Karpas-422 (cell line): Measurements from ENCODE around the gene ZNF512B. TPM values are rescaled to one million over a fixed set of nuclear protein-coding genes. Genes with fewer than 3 reads are reported as not detected.
"Not testable (repeated sequence)": the region's sequence is repeated elsewhere in the genome, so short reads cannot be mapped to it uniquely, and the experiment has no call there.

Source experiments
- DNase-seq: peaks from one replicate; pipeline ENCODE4 v3.0.0-alpha.2; 2015
- H2AFZ ChIP-seq: fragments of 200-600 bp; sonication (generic); 2 replicates; pipeline ENCODE4 v1.6.1; 2014; ENCODE audit warnings: antibody characterized with exemption, low read length, mixed read lengths
- H3K27ac ChIP-seq: fragments of 200-600 bp; sonication (generic); 2 replicates; pipeline ENCODE4 v1.5.1; 2014; ENCODE audit warnings: mild to moderate bottlenecking, low read length, moderate library complexity
- H3K27me3 ChIP-seq: fragments of 200-600 bp; sonication (generic); 2 replicates; pipeline ENCODE4 v1.6.1; 2014; ENCODE audit warnings: low read length, mixed read lengths
- H3K36me3 ChIP-seq: fragments of 200-600 bp; sonication (generic); 2 replicates; pipeline ENCODE4 v1.6.1; 2014; ENCODE audit warnings: low read length, mixed read lengths; ENCODE audit not compliant: insufficient read depth
- H3K4me1 ChIP-seq: fragments of 200-600 bp; sonication (generic); 2 replicates; pipeline ENCODE4 v1.6.1; 2014; ENCODE audit warnings: mild to moderate bottlenecking, low read length, mixed read lengths
- H3K4me2 ChIP-seq: fragments of 200-600 bp; sonication (generic); 2 replicates; pipeline ENCODE4 v1.6.1; 2014; ENCODE audit warnings: low read length, low read depth, mild to moderate bottlenecking; ENCODE audit not compliant: poor library complexity, severe bottlenecking
- H3K4me3 ChIP-seq: fragments of 200-600 bp; sonication (generic); 2 replicates; pipeline ENCODE4 v1.5.1; 2014; ENCODE audit warnings: mild to moderate bottlenecking, antibody characterized with exemption, low read length, mixed read lengths
- H3K79me2 ChIP-seq: fragments of 200-600 bp; sonication (generic); 2 replicates; pipeline ENCODE4 v1.6.1; 2014; ENCODE audit warnings: mild to moderate bottlenecking, low read length, mixed read lengths
- H3K9ac ChIP-seq: fragments of 200-600 bp; sonication (generic); 2 replicates; pipeline ENCODE4 v1.6.0; 2014; ENCODE audit warnings: low read length
- H3K9me2 ChIP-seq: fragments of 200-600 bp; sonication (generic), shearing (Covaris generic); replicated peaks from 2 replicates; pipeline ENCODE4 v1.6.0; 2014; ENCODE audit warnings: mild to moderate bottlenecking, low read length, moderate library complexity; ENCODE audit not compliant: insufficient read depth
- H3K9me3 ChIP-seq: fragments of 300-700, 200-600 bp; sonication (generic); 2 replicates; pipeline ENCODE4 v1.6.1; 2014; ENCODE audit warnings: low read length, mixed read lengths
- H4K20me1 ChIP-seq: fragments of 200-600 bp; sonication (generic); 2 replicates; pipeline ENCODE4 v1.6.1; 2014; ENCODE audit warnings: mild to moderate bottlenecking, antibody characterized with exemption, low read length, low read depth; ENCODE audit not compliant: insufficient read depth
- total RNA-seq: library from RNA; depleted of rRNA; stranded (reverse); fragments of >200 nt; shearing (Covaris generic); gene quantifications from 2 replicates; pipeline ENCODE4 v1.2.3, GENCODE V29; 2014; ENCODE audit warnings: low replicate concordance

ZNF512B gene
- total RNA-seq, 1 experiment from 2014 or later = 4.2 TPM

DNA sequence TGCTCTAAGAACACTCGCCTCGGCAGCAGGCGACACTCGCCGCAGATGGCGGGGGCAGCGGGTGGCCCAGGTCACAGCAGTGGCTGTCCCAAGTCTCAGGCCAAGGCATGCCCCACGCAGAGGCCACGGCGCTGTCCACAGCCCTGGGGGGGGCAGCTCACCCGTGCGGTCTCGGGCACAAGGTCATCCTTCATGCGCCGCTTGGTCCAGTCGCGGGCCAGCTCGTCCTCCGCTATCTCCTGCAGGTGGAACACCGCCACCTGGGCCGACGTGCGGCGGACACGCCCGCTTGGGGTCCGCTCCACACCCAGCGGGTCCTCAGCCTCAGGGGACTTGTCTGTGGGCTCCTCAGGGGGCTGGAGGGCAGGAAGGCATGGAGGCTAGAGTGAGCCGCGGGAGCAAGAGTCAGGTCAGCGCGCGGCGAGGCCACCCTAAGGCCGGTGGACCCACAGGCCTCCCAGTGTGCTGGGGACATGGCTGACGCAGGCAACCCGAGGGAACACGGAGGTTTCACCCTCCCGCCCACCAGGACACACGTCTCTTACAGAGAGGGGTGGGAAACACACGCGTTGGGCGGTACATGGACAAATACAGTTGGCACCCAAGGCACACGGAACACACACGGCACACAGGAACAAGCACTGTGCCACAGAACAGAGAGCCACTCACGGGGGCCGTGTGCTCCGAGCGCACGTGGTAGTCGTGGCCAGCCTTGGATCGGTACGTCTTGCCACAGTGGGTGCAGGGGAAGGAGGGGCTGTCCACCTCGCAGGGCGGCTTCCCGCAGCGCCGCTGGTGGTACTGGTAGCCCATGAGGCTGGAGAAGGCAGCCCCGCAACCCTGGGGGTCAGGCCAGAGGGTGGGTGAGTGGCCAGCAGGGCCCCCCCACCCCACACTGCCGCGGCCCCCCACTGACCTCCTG lies 7.0 kb downstream of the ZNF512B start:
- H3K79me2 ChIP-seq = peaks cover under 1% of the 10 kb centered on the region; the same call in 1 of the 2 replicates
- H3K36me3 ChIP-seq = no peaks in the 10 kb centered on the region
- H3K4me2 ChIP-seq = no peak overlapping the region
- H3K4me1 ChIP-seq = peaks cover 12% of the 10 kb centered on the region
- no peaks in the 10 kb centered on the region for H3K9me2 ChIP-seq
- no peak overlapping the region for H2AFZ ChIP-seq
- no peak overlapping the region for H3K27ac ChIP-seq
- H3K9me3 ChIP-seq = no peaks in the 10 kb centered on the region
- H4K20me1 ChIP-seq = no peaks in the 10 kb centered on the region
- no peak overlapping the region for H3K4me3 ChIP-seq
- no peak overlapping the region for H3K9ac ChIP-seq
- no peaks in the 10 kb centered on the region for H3K27me3 ChIP-seq
- DNase-seq = no peak

DNA sequence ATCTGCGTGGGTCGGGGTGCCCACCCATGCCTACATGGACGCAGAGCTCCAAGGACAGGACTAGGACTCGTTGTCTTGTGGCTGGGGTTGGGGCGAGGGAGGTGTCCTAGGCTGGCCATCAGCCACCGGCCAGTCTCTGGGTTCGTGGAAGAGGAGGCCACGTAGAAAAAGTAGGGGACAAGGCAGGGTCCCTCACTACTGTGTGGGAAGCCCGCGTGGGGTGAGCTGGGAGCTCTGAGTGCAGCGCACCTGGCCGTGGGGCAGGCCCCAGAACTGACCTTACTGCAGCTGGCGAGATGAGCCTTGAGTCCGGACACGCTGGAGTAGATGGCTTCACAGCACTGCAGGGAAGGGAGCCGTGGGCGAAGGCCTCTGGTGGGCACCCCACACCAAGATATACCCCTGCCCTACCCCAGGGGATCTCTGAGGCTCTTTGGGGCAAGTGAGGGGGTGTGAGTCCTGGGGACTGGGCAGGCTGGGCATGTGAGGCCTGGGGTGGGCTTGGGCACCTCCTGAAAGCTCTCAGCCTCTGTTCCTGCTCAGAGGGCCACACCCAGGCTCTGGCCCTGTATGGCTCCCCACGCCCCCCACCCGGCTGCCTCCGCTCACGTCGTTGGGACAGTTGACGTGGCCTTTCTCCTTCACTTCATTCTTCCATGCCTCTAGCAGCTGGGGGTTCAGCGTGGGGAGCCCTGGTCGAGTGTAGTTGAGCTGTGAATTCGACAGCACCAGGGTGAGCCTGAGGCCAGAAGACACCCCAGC lies 7.9 kb downstream of the ZNF512B start:
- H3K4me2 ChIP-seq = no peak overlapping the region
- no peak for DNase-seq
- no peaks in the 10 kb centered on the region for H3K79me2 ChIP-seq
- no peak overlapping the region for H3K4me3 ChIP-seq
- H3K27ac ChIP-seq = no peak overlapping the region
- H3K4me1 ChIP-seq = peaks cover 21% of the 10 kb centered on the region
- H3K9ac ChIP-seq = no peak overlapping the region
- H3K27me3 ChIP-seq = no peaks in the 10 kb centered on the region
- H2AFZ ChIP-seq = no peak overlapping the region
- H3K9me3 ChIP-seq = no peaks in the 10 kb centered on the region
- H4K20me1 ChIP-seq = no peaks in the 10 kb centered on the region
- no peaks in the 10 kb centered on the region for H3K36me3 ChIP-seq
- no peaks in the 10 kb centered on the region for H3K9me2 ChIP-seq

DNA sequence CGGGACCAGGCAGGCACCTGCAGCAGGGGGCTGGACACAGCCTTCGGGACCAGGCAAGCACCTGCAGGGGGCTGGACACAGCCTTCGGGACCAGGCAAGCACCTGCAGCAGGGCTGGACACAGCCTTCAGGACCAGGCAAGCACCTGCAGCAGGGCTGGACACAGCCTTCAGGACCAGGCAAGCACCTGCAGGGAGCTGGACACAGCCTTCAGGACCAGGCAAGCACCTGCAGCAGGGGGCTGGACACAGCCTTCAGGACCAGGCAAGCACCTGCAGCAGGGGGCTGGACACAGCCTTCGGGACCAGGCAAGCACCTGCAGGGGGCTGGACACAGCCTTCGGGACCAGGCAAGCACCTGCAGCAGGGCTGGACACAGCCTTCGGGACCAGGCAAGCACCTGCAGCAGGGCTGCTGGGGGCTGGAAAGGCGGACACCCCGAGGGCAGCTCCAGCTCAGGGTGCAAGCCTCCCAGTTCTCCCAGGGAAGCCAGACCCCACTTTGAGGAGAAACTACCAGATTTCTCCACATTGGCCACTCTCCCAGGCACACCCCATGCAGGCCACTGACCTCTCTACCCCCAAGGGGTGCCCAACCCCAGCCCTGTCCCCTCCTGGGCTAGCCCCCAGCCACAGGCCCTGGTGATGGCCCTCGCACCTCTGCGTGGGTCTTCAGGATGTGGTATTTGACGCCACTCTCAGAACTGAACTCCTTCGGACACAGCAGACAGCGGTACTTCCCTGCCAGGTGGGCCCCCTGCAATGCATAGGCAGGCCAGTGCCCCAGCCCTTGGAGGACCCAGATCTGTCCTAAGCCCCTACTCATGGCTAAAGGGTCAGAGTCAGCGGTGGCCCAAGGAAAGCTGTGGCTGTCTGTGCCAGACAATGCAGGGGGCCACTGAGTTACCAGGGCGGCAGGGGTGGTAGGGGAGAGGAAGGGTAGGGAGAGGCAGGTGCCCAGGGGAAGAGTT lies 8.8 kb downstream of the ZNF512B start:
- not testable (repeated sequence) for H3K36me3 ChIP-seq, H3K27ac ChIP-seq, H3K4me3 ChIP-seq, H3K9ac ChIP-seq, H3K9me2 ChIP-seq, H3K79me2 ChIP-seq, H4K20me1 ChIP-seq, H3K27me3 ChIP-seq, DNase-seq, H2AFZ ChIP-seq, H3K4me2 ChIP-seq, H3K9me3 ChIP-seq
- H3K4me1 ChIP-seq = peaks cover 25% of the 10 kb centered on the region

DNA sequence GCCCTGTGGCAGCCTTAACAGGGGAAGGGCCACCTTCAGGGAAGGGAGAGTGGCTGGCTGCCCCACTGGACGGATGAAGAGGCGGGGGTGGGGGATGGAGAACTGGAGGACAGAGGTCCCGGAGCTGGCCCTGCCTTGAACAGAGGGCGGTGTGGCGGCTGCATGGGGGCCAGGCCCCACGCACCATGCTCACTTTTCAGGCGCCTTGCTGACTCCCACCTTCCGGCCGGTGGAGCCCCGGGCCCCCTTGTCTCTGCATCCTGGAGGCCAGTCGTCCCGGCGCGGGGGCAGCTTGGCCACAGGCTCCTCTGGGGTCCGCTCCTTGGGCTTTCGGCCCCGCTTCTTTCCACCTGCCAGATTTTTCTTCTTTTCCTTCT lies 10.0 kb downstream of the ZNF512B start:
- Histone ChIP-seq H3K9me2 (no peaks in the 10 kb centered on the region), H3K4me3 (no peak overlapping the region), H3K4me2 (no peak overlapping the region), H3K4me1 (peaks cover 32% of the 10 kb centered on the region), H3K9ac (no peak overlapping the region), H4K20me1 (peaks cover 6% of the 10 kb centered on the region; the same call in 1 of the 2 replicates), H3K27ac (no peak overlapping the region), H3K27me3 (no peaks in the 10 kb centered on the region), H3K36me3 (no peaks in the 10 kb centered on the region), H3K9me3 (no peaks in the 10 kb centered on the region), H3K79me2 (peaks cover 15% of the 10 kb centered on the region), H2AFZ (no peak overlapping the region)
- DNase-seq = no peak

DNA sequence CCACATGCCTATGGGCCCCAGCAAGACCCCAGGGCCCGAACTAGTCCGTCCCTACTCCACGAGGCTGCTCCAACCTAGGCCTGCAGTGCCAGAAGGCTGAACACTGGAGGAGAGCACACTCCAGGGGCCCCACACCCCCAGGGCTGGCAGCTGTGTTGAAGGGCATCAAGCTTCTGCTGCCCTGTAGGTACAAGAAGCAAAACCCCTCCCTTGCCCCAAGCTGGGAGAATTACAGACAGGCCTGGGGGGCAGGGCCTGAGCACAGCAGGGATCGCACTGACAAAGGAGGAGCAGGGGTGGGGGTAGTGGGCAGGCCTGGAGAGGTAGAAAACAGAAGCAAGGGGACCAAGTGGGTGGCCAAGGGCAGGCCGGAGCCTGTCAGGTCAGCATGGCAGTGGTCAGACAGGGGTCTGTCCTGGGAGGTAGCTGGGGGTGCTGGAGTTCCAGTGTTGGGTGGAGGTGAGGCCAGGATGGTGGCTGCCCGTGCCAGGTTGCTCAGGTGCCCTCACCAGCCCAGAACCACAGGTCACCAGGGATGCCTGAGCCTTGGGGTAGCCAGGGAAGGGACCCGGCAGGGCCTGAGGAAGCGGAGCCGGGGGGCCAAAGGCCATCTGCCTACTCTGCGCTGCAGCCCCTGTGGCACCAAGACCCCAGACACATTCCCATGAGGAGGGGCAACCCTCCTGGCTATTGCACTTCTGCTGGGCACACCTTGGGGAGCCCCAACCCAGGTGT lies 10.6 kb downstream of the ZNF512B start:
- no peak overlapping the region for H3K9ac ChIP-seq
- H3K4me3 ChIP-seq = no peak overlapping the region
- no peak overlapping the region for H2AFZ ChIP-seq
- no peak overlapping the region for H3K27ac ChIP-seq
- no peaks in the 10 kb centered on the region for H3K36me3 ChIP-seq
- no peaks in the 10 kb centered on the region for H3K9me2 ChIP-seq
- no peaks in the 10 kb centered on the region for H3K9me3 ChIP-seq
- H3K4me1 ChIP-seq = peaks cover 37% of the 10 kb centered on the region
- DNase-seq = no peak
- H3K79me2 ChIP-seq = peaks cover 20% of the 10 kb centered on the region
- H4K20me1 ChIP-seq = peaks cover 11% of the 10 kb centered on the region; the same call in 1 of the 2 replicates
- no peaks in the 10 kb centered on the region for H3K27me3 ChIP-seq
- H3K4me2 ChIP-seq = no peak overlapping the region

DNA sequence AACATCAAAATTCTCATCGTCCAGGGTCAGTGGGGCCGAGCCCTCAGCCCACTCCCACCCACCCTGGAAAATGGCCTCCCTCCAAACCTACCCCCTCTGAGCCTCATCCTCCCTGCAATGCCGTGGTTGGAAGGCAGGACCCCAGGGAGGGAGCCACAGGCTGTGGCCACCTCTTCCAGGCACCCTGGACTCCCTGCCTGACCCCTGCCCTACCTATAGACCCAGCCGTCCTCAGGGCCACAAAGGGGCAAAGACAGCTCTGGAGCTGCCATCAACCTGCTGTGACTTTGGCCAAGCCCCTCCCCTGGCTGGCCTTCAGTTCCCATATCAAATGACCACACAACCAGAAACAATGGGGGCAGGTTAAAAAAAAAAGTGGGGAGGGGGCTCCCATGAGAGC lies 11.3 kb downstream of the ZNF512B start:
- H3K4me3 ChIP-seq = no peak overlapping the region
- no peaks in the 10 kb centered on the region for H3K9me3 ChIP-seq
- H3K79me2 ChIP-seq = peaks cover 27% of the 10 kb centered on the region
- no peak overlapping the region for H2AFZ ChIP-seq
- H4K20me1 ChIP-seq = peaks cover 18% of the 10 kb centered on the region; the same call in 1 of the 2 replicates
- H3K9me2 ChIP-seq = no peaks in the 10 kb centered on the region
- H3K4me1 ChIP-seq = peaks cover 42% of the 10 kb centered on the region
- no peak overlapping the region for H3K9ac ChIP-seq
- DNase-seq = no peak
- no peaks in the 10 kb centered on the region for H3K27me3 ChIP-seq
- no peak overlapping the region for H3K4me2 ChIP-seq
- H3K36me3 ChIP-seq = no peaks in the 10 kb centered on the region
- H3K27ac ChIP-seq = no peak overlapping the region

DNA sequence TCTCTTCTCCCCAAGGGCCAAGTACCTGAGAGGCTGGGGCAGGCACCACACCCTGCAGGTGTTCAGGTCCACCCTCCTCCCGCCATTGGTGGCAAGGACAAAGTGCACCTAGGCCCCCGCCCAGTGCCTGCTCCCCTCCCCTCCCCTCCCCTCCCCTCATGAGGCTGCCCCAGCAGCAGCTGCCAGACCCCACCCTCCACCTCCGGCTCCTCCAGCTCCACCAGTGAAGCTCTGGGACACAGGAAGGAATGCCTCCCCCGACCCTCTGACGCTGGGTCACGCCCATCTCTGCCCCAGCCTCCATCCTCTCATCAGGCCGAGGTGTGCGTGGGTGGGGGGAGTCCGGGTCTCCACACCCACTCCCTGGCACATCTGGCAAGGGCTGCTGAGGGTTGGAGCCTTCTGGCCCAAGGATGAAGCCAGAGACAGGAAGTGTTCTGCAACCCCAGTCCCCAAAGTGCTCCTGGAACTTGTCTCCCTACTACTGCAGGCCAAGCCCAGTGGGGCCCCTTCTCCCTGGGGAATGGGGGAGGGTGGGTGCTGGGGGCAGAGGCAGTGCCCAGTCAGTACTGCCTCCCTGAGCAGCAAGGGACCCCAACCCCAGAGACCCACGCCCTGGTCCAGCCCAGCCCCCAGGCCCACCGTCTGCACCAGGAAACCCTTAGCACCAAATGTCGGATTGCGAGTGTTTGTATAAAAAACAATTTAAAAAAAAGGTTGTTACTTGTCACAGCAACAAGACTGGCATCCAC lies 11.9 kb downstream of the ZNF512B start:
- no peaks in the 10 kb centered on the region for H3K9me3 ChIP-seq

More for the DNA sequence above, 11.9 kb downstream of the ZNF512B start:
- Histone ChIP-seq H2AFZ (peak overlapping the region; percentile 45; the same call in 1 of the 2 replicates), H4K20me1 (peaks cover 18% of the 10 kb centered on the region; the same call in 1 of the 2 replicates), H3K27ac (no peak overlapping the region), H3K27me3 (no peaks in the 10 kb centered on the region), H3K4me3 (peak overlapping the region; percentile 72; the same call in 1 of the 2 replicates), H3K79me2 (peaks cover 29% of the 10 kb centered on the region), H3K9me2 (no peaks in the 10 kb centered on the region), H3K4me2 (peak overlapping the region; percentile 97), H3K36me3 (no peaks in the 10 kb centered on the region), H3K4me1 (peaks cover 42% of the 10 kb centered on the region), H3K9ac (peak overlapping the region; percentile 74)
- peak; percentile 58 for DNase-seq
